ENCODE data around the gene LIN7C. TPM values are rescaled to one million over a fixed set of nuclear protein-coding genes. Genes with fewer than 3 reads are reported as not detected.
"Not testable (repeated sequence)": the region's sequence is repeated elsewhere in the genome, so short reads cannot be mapped to it uniquely, and the experiment has no call there.

LIN7C gene
- total RNA-seq, 1 donor from 2014 or later: 21.8 TPM

- no peak for DNase-seq (ENCODE audit: extremely low spot score, unreplicated experiment)
- H3K9me3 Mint-ChIP-seq (ENCODE audit: unreplicated experiment): no peaks in the 10 kb centered on the region
- no peaks in the 10 kb centered on the region for H3K27me3 Mint-ChIP-seq (ENCODE audit: unreplicated experiment)
- no peak overlapping the region for H3K27ac Mint-ChIP-seq (ENCODE audit: unreplicated experiment)
- TF ChIP-seq CTCF (IDR thresholded peaks at IDR 0.05): no peak
- H3K36me3 Mint-ChIP-seq (ENCODE audit: unreplicated experiment): peaks cover 1% of the 10 kb centered on the region
- H3K4me1 Mint-ChIP-seq (ENCODE audit: unreplicated experiment): peaks cover 67% of the 10 kb centered on the region
- no peak overlapping the region for H3K4me3 Mint-ChIP-seq (ENCODE audit: unreplicated experiment)
Observed at GRCh38 chr11:27452147-27452546, 54.4 kb downstream of the LIN7C start.

GRCh38 chr11:27451244-27451965, 55.2 kb downstream of the LIN7C start:
- Mint-ChIP-seq H3K9me3 (ENCODE audit: unreplicated experiment) (no peaks in the 10 kb centered on the region), H3K36me3 (ENCODE audit: unreplicated experiment) (peaks cover 1% of the 10 kb centered on the region), H3K27me3 (ENCODE audit: unreplicated experiment) (no peaks in the 10 kb centered on the region), H3K27ac (ENCODE audit: unreplicated experiment) (no peak overlapping the region), H3K4me3 (ENCODE audit: unreplicated experiment) (no peak overlapping the region), H3K4me1 (ENCODE audit: unreplicated experiment) (peaks cover 60% of the 10 kb centered on the region)
- DNase-seq (ENCODE audit: extremely low spot score, unreplicated experiment): no peak
- TF ChIP-seq CTCF (IDR thresholded peaks at IDR 0.05): no peak

GRCh38 chr11:27448184-27448540, 58.4 kb downstream of the LIN7C start:
- not testable (repeated sequence) for H3K27ac Mint-ChIP-seq (ENCODE audit: unreplicated experiment); H3K27me3 Mint-ChIP-seq (ENCODE audit: unreplicated experiment); H3K36me3 Mint-ChIP-seq (ENCODE audit: unreplicated experiment); H3K4me3 Mint-ChIP-seq (ENCODE audit: unreplicated experiment); H3K9me3 Mint-ChIP-seq (ENCODE audit: unreplicated experiment); DNase-seq (ENCODE audit: extremely low spot score, unreplicated experiment)
- H3K4me1 Mint-ChIP-seq (ENCODE audit: unreplicated experiment): peaks cover 53% of the 10 kb centered on the region

- Mint-ChIP-seq H3K27ac (ENCODE audit: unreplicated experiment) (no peak overlapping the region), H3K27me3 (ENCODE audit: unreplicated experiment) (no peaks in the 10 kb centered on the region), H3K4me3 (ENCODE audit: unreplicated experiment) (no peak overlapping the region), H3K4me1 (ENCODE audit: unreplicated experiment) (peaks cover 54% of the 10 kb centered on the region), H3K36me3 (ENCODE audit: unreplicated experiment) (peaks cover 1% of the 10 kb centered on the region), H3K9me3 (ENCODE audit: unreplicated experiment) (no peaks in the 10 kb centered on the region)
- DNase-seq (ENCODE audit: extremely low spot score, unreplicated experiment): no peak
- no peak for TF ChIP-seq CTCF (IDR thresholded peaks at IDR 0.05)
Observed at GRCh38 chr11:27447288-27448183, 59.0 kb downstream of the LIN7C start.

GRCh38 chr11:27445625-27446024, 60.9 kb downstream of the LIN7C start:
- H3K4me1 Mint-ChIP-seq (ENCODE audit: unreplicated experiment): peaks cover 39% of the 10 kb centered on the region
- no peak for DNase-seq (ENCODE audit: extremely low spot score, unreplicated experiment)
- H3K4me3 Mint-ChIP-seq (ENCODE audit: unreplicated experiment): no peak overlapping the region
- no peaks in the 10 kb centered on the region for H3K9me3 Mint-ChIP-seq (ENCODE audit: unreplicated experiment)
- no peak for TF ChIP-seq CTCF (IDR thresholded peaks at IDR 0.05)
- H3K27me3 Mint-ChIP-seq (ENCODE audit: unreplicated experiment): no peaks in the 10 kb centered on the region
- H3K27ac Mint-ChIP-seq (ENCODE audit: unreplicated experiment): no peak overlapping the region
- peaks cover 3% of the 10 kb centered on the region for H3K36me3 Mint-ChIP-seq (ENCODE audit: unreplicated experiment)

All from osteocyte (in vitro differentiated cells).